ENCODE data around the gene FCHSD1. TPM values are rescaled to one million over a fixed set of nuclear protein-coding genes. Genes with fewer than 3 reads are reported as not detected.

The FCHSD1 gene
- total RNA-seq, 1 experiment from 2014 or later = 22.7 TPM

- Histone ChIP-seq H3K4me1 (ENCODE audit: insufficient read depth, low read length) (peaks cover 7% of the 10 kb centered on the region), H3K9me2 (replicated peaks; ENCODE audit: low read length) (no peaks in the 10 kb centered on the region), H3K27me3 (ENCODE audit: low read length) (no peaks in the 10 kb centered on the region), H3K9me3 (ENCODE audit: low read length) (no peaks in the 10 kb centered on the region), H3K4me2 (ENCODE audit: low read length) (no peak overlapping the region), H4K20me1 (ENCODE audit: low read length) (no peaks in the 10 kb centered on the region), H3K36me3 (ENCODE audit: low read depth, low read length) (no peaks in the 10 kb centered on the region), H3K79me2 (ENCODE audit: low read length) (peaks cover 7% of the 10 kb centered on the region), H3K4me3 (ENCODE audit: low read length) (no peak overlapping the region), H2AFZ (ENCODE audit: low read length) (no peak overlapping the region), H3F3A (ENCODE audit: low read length, unreplicated experiment) (no peaks in the 10 kb centered on the region), H3K27ac (ENCODE audit: low read length) (no peak overlapping the region), H3K9ac (ENCODE audit: low read length) (no peak overlapping the region)
- TF ChIP-seq CTCF (conservative IDR thresholded peaks at IDR 0.05; ENCODE audit: low read depth, low read length) (no peak), EZH2phosphoT487 (IDR thresholded peaks at IDR 0.05; ENCODE audit: borderline replicate concordance, low read length) (no peak), EZH2 (IDR thresholded peaks at IDR 0.05; ENCODE audit: low read length, unreplicated experiment) (no peak)
- DNase-seq (no peak), ATAC-seq (no peak)
- no TSS peak for BruUV-seq (replicated peaks)
- ChIA-PET CTCF (no interaction called here), POLR2A (ENCODE audit: unreplicated experiment) (no interaction called here)
- intact Hi-C loops (cut with micrococcal nuclease) = no loop called here
Observed at GRCh38 chr5:141675672-141676071, 24.5 kb upstream of the FCHSD1 start.

GRCh38 chr5:141674747-141675146 lies 23.5 kb upstream of the FCHSD1 start:
- Histone ChIP-seq H3K9me3 (ENCODE audit: low read length) (no peaks in the 10 kb centered on the region), H2AFZ (ENCODE audit: low read length) (no peak overlapping the region), H3F3A (ENCODE audit: low read length, unreplicated experiment) (no peaks in the 10 kb centered on the region), H3K9me2 (replicated peaks; ENCODE audit: low read length) (no peaks in the 10 kb centered on the region), H3K27ac (ENCODE audit: low read length) (no peak overlapping the region), H3K4me1 (ENCODE audit: insufficient read depth, low read length) (no peaks in the 10 kb centered on the region), H3K27me3 (ENCODE audit: low read length) (no peaks in the 10 kb centered on the region), H3K4me2 (ENCODE audit: low read length) (no peak overlapping the region), H3K79me2 (ENCODE audit: low read length) (no peaks in the 10 kb centered on the region), H3K4me3 (ENCODE audit: low read length) (no peak overlapping the region), H4K20me1 (ENCODE audit: low read length) (no peaks in the 10 kb centered on the region), H3K9ac (ENCODE audit: low read length) (no peak overlapping the region), H3K36me3 (ENCODE audit: low read depth, low read length) (no peaks in the 10 kb centered on the region)
- intact Hi-C loops (cut with micrococcal nuclease) = no loop called here
- DNase-seq = no peak
- no peak for TF ChIP-seq EZH2 (IDR thresholded peaks at IDR 0.05; ENCODE audit: low read length, unreplicated experiment)
- no peak for TF ChIP-seq CTCF (conservative IDR thresholded peaks at IDR 0.05; ENCODE audit: low read depth, low read length)
- TF ChIP-seq EZH2phosphoT487 (IDR thresholded peaks at IDR 0.05; ENCODE audit: borderline replicate concordance, low read length) = no peak
- BruUV-seq (replicated peaks) = no TSS peak
- ATAC-seq = no peak
- POLR2A ChIA-PET (ENCODE audit: unreplicated experiment) = no interaction called here
- CTCF ChIA-PET = no interaction called here

GRCh38 chr5:141672841-141673813 lies 21.9 kb upstream of the FCHSD1 start:
- ChIA-PET POLR2A (ENCODE audit: unreplicated experiment) (no interaction called here), CTCF (no interaction called here)

More at GRCh38 chr5:141672841-141673813, 21.9 kb upstream of the FCHSD1 start:
- no peak overlapping the region for H3K27ac ChIP-seq (ENCODE audit: low read length)
- TF ChIP-seq EZH2phosphoT487 (IDR thresholded peaks at IDR 0.05; ENCODE audit: borderline replicate concordance, low read length) = no peak
- no peak for TF ChIP-seq CTCF (conservative IDR thresholded peaks at IDR 0.05; ENCODE audit: low read depth, low read length)
- no peak for TF ChIP-seq EZH2 (IDR thresholded peaks at IDR 0.05; ENCODE audit: low read length, unreplicated experiment)
- H3K4me3 ChIP-seq (ENCODE audit: low read length) = no peak overlapping the region
- H3F3A ChIP-seq (ENCODE audit: low read length, unreplicated experiment) = no peaks in the 10 kb centered on the region
- no peaks in the 10 kb centered on the region for H3K36me3 ChIP-seq (ENCODE audit: low read depth, low read length)
- H3K4me2 ChIP-seq (ENCODE audit: low read length) = no peak overlapping the region
- H3K4me1 ChIP-seq (ENCODE audit: insufficient read depth, low read length) = no peaks in the 10 kb centered on the region
- no peak overlapping the region for H2AFZ ChIP-seq (ENCODE audit: low read length)
- H3K9me2 ChIP-seq (replicated peaks; ENCODE audit: low read length) = no peaks in the 10 kb centered on the region
- ATAC-seq = no peak
- no peak overlapping the region for H3K9ac ChIP-seq (ENCODE audit: low read length)
- no TSS peak for BruUV-seq (replicated peaks)
- DNase-seq = no peak
- no peaks in the 10 kb centered on the region for H4K20me1 ChIP-seq (ENCODE audit: low read length)
- H3K79me2 ChIP-seq (ENCODE audit: low read length) = no peaks in the 10 kb centered on the region
- H3K27me3 ChIP-seq (ENCODE audit: low read length) = no peaks in the 10 kb centered on the region
- intact Hi-C loops (cut with micrococcal nuclease) = no loop called here
- no peaks in the 10 kb centered on the region for H3K9me3 ChIP-seq (ENCODE audit: low read length)

Data from PC-3 (cell line).